AG10803 (cell line): ENCODE measurements around the gene RAB9A.
"Not testable (repeated sequence)": the region's sequence is repeated elsewhere in the genome, so short reads cannot be mapped to it uniquely, and the experiment has no call there.

ENCODE experiments used
- DNase-seq: peaks from one replicate; pipeline ENCODE4 v3.0.0; 2010; ENCODE audit warnings: low read depth
- H3K4me3 ChIP-seq: 2 replicates; pipeline ENCODE4 v1.5.1; 2011; ENCODE audit warnings: mild to moderate bottlenecking, low read length, control low read depth
- CTCF ChIP-seq: conservative IDR thresholded peaks from 2 replicates; pipeline ENCODE4 v1.5.1; 2011; ENCODE audit warnings: mild to moderate bottlenecking, low read length, control low read depth, inconsistent platforms

The RAB9A gene

GRCh38 chrX:13670197-13670596 lies 18.7 kb upstream of the RAB9A start:
- no peak for TF ChIP-seq CTCF
- DNase-seq, result no peak
- no peak overlapping the region for H3K4me3 ChIP-seq

- no peak for TF ChIP-seq CTCF
- H3K4me3 ChIP-seq, result no peak overlapping the region
These were observed 15.9 kb upstream of the RAB9A start for GRCh38 chrX:13673016-13673415.

GRCh38 chrX:13676885-13677284 lies 12.0 kb upstream of the RAB9A start:
- no peak for TF ChIP-seq CTCF
- H3K4me3 ChIP-seq, result no peak overlapping the region
- DNase-seq, result no peak

More at GRCh38 chrX:13673016-13673415, 15.9 kb upstream of the RAB9A start:
- no peak for DNase-seq

GRCh38 chrX:13679700-13680099 lies 9.2 kb upstream of the RAB9A start:
- DNase-seq, H3K4me3 ChIP-seq: not testable (repeated sequence)

GRCh38 chrX:13681595-13681994 lies 7.3 kb upstream of the RAB9A start:
- H3K4me3 ChIP-seq, result no peak overlapping the region
- no peak for DNase-seq
- no peak for TF ChIP-seq CTCF

GRCh38 chrX:13684361-13684760 lies 4.6 kb upstream of the RAB9A start:
- DNase-seq, result no peak
- no peak for TF ChIP-seq CTCF
- no peak overlapping the region for H3K4me3 ChIP-seq

- no peak for TF ChIP-seq CTCF
- no peak for DNase-seq
These were observed 3.7 kb upstream of the RAB9A start for GRCh38 chrX:13685126-13685763.

GRCh38 chrX:13687203-13687602 lies 1.7 kb upstream of the RAB9A start:
- no peak for TF ChIP-seq CTCF
- no peak overlapping the region for H3K4me3 ChIP-seq
- DNase-seq, result no peak

More at GRCh38 chrX:13685126-13685763, 3.7 kb upstream of the RAB9A start:
- H3K4me3 ChIP-seq, result no peak overlapping the region
